Spinal cord (tissue), 10 donors: ENCODE measurements around the gene HCRTR2. TPM values are rescaled to one million over a fixed set of nuclear protein-coding genes. Genes with fewer than 3 reads are reported as not detected.
"Not testable (repeated sequence)": the region's sequence is repeated elsewhere in the genome, so short reads cannot be mapped to it uniquely, and the experiment has no call there.

Experiments used
- DNase-seq, 6 donors: peaks; one replicate each; pipeline versions ENCODE4 v3.0.0 to v3.0.0-alpha.2; 2013 to 2015; ENCODE audit warnings: low spot score in 6 of 6, low read depth in 4 of 6
- H3K27ac ChIP-seq: one replicate; pipeline ENCODE4 v1.5.1; 2013; ENCODE audit warnings: low read depth, low read length, control low read depth
- H3K27me3 ChIP-seq: one replicate; pipeline ENCODE4 v1.6.1; 2013; ENCODE audit warnings: low read length; ENCODE audit not compliant: control insufficient read depth, insufficient read depth
- H3K36me3 ChIP-seq: one replicate; pipeline ENCODE4 v1.6.1; 2013; ENCODE audit warnings: low read length; ENCODE audit not compliant: control insufficient read depth, insufficient read depth
- H3K4me1 ChIP-seq: one replicate; pipeline ENCODE4 v1.6.1; 2013; ENCODE audit warnings: low read length; ENCODE audit not compliant: control insufficient read depth, insufficient read depth
- H3K4me3 ChIP-seq: one replicate; pipeline ENCODE4 v1.5.1; 2013; ENCODE audit warnings: low read depth, low read length, control low read depth
- H3K9me3 ChIP-seq: one replicate; pipeline ENCODE4 v1.6.1; 2013; ENCODE audit warnings: low read length; ENCODE audit not compliant: control insufficient read depth, insufficient read depth
- WGBS: methylation state at CpG from one replicate; pipeline ENCODE4 v1.1.5; 2013; ENCODE audit warnings: missing lambda C conversion rate; ENCODE audit not compliant: insufficient coverage; 5-methylcytosine and 5-hydroxymethylcytosine counted together
- polyA plus RNA-seq, 2 donors: library from polyadenylated mRNA; unstranded; fragments of 120-200 nt; gene quantifications; one replicate each; pipeline ENCODE4 v1.2.1, GENCODE V29; 2013; ENCODE audit not compliant: insufficient read length in 2 of 2
- total RNA-seq, 2 donors: library from RNA; depleted of rRNA in 1 of 2; stranded (reverse); fragments of 120-200 nt in 1 of 2; fragments of >200 nt in 1 of 2; gene quantifications; one replicate each; pipeline versions ENCODE4 v1.2.3 to v1.2.4, GENCODE V29; 2013 to 2014
- donor health status: healthy.

HCRTR2 gene
- total and polyA plus RNA-seq, 4 donors: 2.8 to 11.6 (median 5.5) TPM

DNA sequence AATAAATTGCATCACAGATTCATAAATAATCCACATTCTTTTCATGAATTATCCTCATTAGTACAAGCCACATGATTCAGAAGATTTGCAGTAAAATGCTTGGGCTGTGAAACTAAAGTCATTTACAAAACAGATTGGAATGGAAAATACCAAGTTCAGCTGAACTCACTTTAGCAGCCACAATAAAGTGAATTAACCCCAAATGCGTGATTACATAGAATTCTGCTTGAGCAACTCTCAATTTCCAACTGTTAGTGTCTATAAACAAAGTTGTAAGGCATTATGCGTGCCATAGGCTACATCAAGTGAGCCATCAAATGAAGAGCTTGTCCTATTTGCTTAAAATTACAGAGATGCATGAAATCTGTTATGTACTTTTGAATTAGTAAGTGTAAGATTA is 92.6 kb downstream of the HCRTR2 start:
- Histone ChIP-seq H3K9me3 (no peaks in the 10 kb centered on the region), H3K27ac (no peak overlapping the region), H3K4me3 (no peak overlapping the region), H3K36me3 (no peaks in the 10 kb centered on the region), H3K27me3 (no peaks in the 10 kb centered on the region), H3K4me1 (no peaks in the 10 kb centered on the region)
- 60% methylated on average over 1 of the region's 2 CpGs for WGBS
- peak in 1 of 6 donors; percentile 83 for DNase-seq

GRCh38 chr6:55276745-55277530 is 102.6 kb downstream of the HCRTR2 start:
- WGBS: 46% methylated on average over 10 of the region's 15 CpGs
- DNase-seq: peak in 5 of 6 donors; percentile 42 to 92 (median 56)
- peaks cover 4% of the 10 kb centered on the region for H3K4me1 ChIP-seq

GRCh38 chr6:55277646-55278045 is 103.3 kb downstream of the HCRTR2 start:
- DNase-seq: peak in 1 of 6 donors; percentile 41

More at GRCh38 chr6:55276745-55277530, 102.6 kb downstream of the HCRTR2 start:
- no peaks in the 10 kb centered on the region for H3K27me3 ChIP-seq
- H3K27ac ChIP-seq: no peak overlapping the region
- H3K4me3 ChIP-seq: peak overlapping the region; percentile 1
- no peaks in the 10 kb centered on the region for H3K36me3 ChIP-seq
- no peaks in the 10 kb centered on the region for H3K9me3 ChIP-seq

GRCh38 chr6:55281215-55281614 is 106.9 kb downstream of the HCRTR2 start:
- Histone ChIP-seq H3K4me3 (no peak overlapping the region), H3K4me1 (peaks cover 4% of the 10 kb centered on the region), H3K27ac (no peak overlapping the region), H3K36me3 (no peaks in the 10 kb centered on the region), H3K27me3 (no peaks in the 10 kb centered on the region), H3K9me3 (no peaks in the 10 kb centered on the region)
- no CpG with 5 or more reads among the region's 4 CpGs for WGBS
- DNase-seq: no peak

More at GRCh38 chr6:55277646-55278045, 103.3 kb downstream of the HCRTR2 start:
- Histone ChIP-seq H3K4me3 (no peak overlapping the region), H3K27ac (no peak overlapping the region), H3K4me1 (peaks cover 4% of the 10 kb centered on the region), H3K27me3 (no peaks in the 10 kb centered on the region), H3K9me3 (no peaks in the 10 kb centered on the region), H3K36me3 (no peaks in the 10 kb centered on the region)
- WGBS: 92% methylated on average over 2 of the region's 5 CpGs

- Histone ChIP-seq H3K4me3 (no peak overlapping the region), H3K27me3 (no peaks in the 10 kb centered on the region), H3K36me3 (no peaks in the 10 kb centered on the region), H3K9me3 (no peaks in the 10 kb centered on the region), H3K27ac (no peak overlapping the region), H3K4me1 (peaks cover 3% of the 10 kb centered on the region)
- no CpG with 5 or more reads among the region's 6 CpGs for WGBS
- DNase-seq: no peak
Observed at GRCh38 chr6:55282115-55282514, 107.8 kb downstream of the HCRTR2 start.

DNA sequence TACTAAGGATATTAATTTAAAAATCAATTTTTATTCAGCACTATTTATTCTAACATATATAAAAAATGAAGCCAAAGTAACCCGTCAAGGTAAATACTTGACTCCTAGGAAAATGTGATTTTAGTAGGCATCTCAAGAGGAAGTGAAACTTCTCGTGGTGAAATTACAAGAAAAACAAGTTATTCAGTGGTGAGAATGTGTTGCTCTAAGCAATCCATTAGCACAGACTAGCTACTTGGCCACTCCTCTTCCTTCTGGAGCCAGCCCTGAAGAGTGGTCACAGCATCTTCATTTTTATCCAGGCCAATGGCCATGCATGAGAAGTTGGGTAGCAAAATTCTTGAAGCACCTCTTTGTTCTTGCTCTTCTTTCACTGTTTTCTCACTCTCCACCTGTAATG is 112.5 kb downstream of the HCRTR2 start:
- Histone ChIP-seq H3K36me3 (no peaks in the 10 kb centered on the region), H3K27me3 (no peaks in the 10 kb centered on the region), H3K4me1 (no peaks in the 10 kb centered on the region), H3K27ac (no peak overlapping the region), H3K4me3 (no peak overlapping the region), H3K9me3 (no peaks in the 10 kb centered on the region)
- 100% methylated on average over 1 of the region's 2 CpGs for WGBS
- no peak for DNase-seq

DNA sequence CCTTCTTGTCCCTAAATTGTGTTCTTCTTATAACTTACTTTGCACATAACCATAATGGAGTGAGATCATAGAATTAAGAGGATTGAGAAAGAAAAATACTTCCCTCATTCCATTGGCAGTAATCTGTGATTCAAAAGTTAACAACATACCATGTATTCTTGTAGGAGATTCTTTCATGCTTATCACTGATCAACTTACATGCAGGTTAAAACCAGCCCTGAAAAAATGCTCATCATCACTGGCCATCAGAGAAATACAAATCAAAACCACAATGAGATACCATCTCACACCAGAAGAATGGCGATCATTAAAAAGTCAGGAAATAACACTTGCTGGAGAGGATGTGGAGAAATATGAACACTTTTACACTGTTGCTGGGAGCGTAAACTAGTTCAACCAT is 116.4 kb downstream of the HCRTR2 start:
- Histone ChIP-seq H3K4me1 (no peaks in the 10 kb centered on the region), H3K9me3 (no peaks in the 10 kb centered on the region), H3K36me3 (no peaks in the 10 kb centered on the region), H3K27me3 (no peaks in the 10 kb centered on the region), H3K27ac (no peak overlapping the region), H3K4me3 (no peak overlapping the region)
- no peak for DNase-seq
- WGBS: no CpG with 5 or more reads among the region's 2 CpGs

GRCh38 chr6:55293116-55293515 is 118.8 kb downstream of the HCRTR2 start:
- whole genome bisulfite sequencing: 67% methylated on average over 1 of the region's 2 CpGs
- no peaks in the 10 kb centered on the region for H3K27me3 ChIP-seq
- H3K9me3 ChIP-seq: peaks cover 4% of the 10 kb centered on the region
- no peaks in the 10 kb centered on the region for H3K4me1 ChIP-seq
- no peaks in the 10 kb centered on the region for H3K36me3 ChIP-seq
- H3K27ac ChIP-seq: no peak overlapping the region
- DNase-seq: no peak
- no peak overlapping the region for H3K4me3 ChIP-seq

- not testable (repeated sequence) for DNase-seq, H3K27ac ChIP-seq, H3K4me3 ChIP-seq, H3K9me3 ChIP-seq, H3K27me3 ChIP-seq, H3K4me1 ChIP-seq, H3K36me3 ChIP-seq
- WGBS: no CpG with 5 or more reads among the region's 3 CpGs
Observed at GRCh38 chr6:55297214-55297613, 122.9 kb downstream of the HCRTR2 start.
